Omental fat pad (tissue), 4 donors: Measurements from ENCODE around the gene LRRC59. TPM values are rescaled to one million over a fixed set of nuclear protein-coding genes. Genes with fewer than 3 reads are reported as not detected.

Experiments used
- ATAC-seq: fragments of 150-250 bp; one replicate; pipeline ENCODE4 v1.9.1; 2016; ENCODE audit warnings: mild to moderate bottlenecking, moderate library complexity; ENCODE audit not compliant: low FRiP score
- DNase-seq: peaks from one replicate; pipeline ENCODE4 v3.0.0-alpha.2; 2019; ENCODE audit warnings: low spot score
- CTCF ChIP-seq, 3 donors: fragments of 450-650 bp; IDR thresholded peaks; one replicate each; pipeline ENCODE4 v1.5.1; 2016 to 2017; ENCODE audit warnings: antibody characterized with exemption in 3 of 3, mild to moderate bottlenecking in 3 of 3, moderate library complexity in 2 of 3
- total RNA-seq, 4 donors: library from RNA; depleted of rRNA; stranded (reverse); fragments of >200 nt; gene quantifications; one replicate each; pipeline ENCODE4 v1.1.0, GENCODE V29; 2016

LRRC59 gene
- total RNA-seq, 4 donors from 2014 or later = 53.6 to 193 (median 102) TPM

DNA sequence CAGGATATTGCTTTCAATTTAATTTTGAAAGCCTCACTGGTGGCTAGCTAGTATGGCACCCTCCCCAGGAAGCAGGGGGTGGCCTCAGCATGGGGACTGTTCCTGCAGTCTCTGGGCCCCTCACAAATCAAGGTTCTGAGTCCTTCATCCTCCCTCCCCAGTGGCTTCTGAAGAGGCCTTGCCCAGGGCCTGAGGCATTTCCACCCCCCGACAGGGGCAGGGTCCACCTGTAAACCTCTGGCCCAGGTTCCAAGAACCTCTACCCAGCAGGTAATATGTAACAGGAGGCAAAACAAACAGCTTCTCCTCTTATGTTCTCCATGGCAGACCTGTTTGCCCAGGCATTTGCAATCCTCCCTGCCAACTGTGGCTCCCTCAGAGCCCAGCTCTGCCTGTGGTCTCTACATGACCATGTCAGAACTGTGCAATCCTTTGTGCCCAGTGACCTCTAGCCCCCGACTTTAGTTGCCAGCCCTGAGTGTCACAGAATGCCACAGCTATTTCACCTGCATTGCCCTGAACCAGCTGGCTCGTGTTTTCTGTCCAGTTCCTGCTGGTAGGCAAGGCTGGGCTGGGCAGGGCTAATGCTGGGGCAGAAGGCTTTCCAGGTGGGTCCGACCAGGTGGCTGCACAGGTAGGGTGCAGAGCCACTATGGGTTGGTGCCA is 43.0 kb upstream of the LRRC59 start:
- TF ChIP-seq CTCF (IDR thresholded peaks at IDR 0.05) = no peak
- DNase-seq (no peak), ATAC-seq (no peak)

- DNase-seq = no peak
- no peak for ATAC-seq
- no peak for TF ChIP-seq CTCF (IDR thresholded peaks at IDR 0.05)
Observed at GRCh38 chr17:50439008-50439407, 41.7 kb upstream of the LRRC59 start.

DNA sequence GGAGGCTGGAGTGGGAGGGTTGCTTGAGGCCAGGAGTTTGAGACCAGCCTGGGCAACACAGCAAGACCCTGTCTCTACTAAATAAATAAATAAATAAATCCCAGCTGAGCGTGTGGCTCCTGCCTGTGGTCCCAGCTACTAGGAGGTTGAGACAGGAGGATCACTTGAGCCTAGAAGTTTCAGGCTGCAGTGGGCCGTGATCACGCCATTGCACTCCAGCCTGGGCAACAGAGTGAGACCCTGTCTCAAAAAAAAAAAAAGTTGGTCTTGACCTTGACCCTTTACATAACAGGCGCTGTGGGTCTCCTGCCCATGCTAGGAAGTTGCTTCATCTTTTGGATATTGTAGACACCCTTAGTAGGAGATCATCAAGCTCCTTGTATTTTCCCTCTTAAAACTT is 40.1 kb upstream of the LRRC59 start:
- no peak for TF ChIP-seq CTCF (IDR thresholded peaks at IDR 0.05)

GRCh38 chr17:50432125-50432762 is 34.9 kb upstream of the LRRC59 start:
- ATAC-seq = no peak

More for the DNA sequence above, 40.1 kb upstream of the LRRC59 start:
- ATAC-seq = no peak
- DNase-seq = no peak

GRCh38 chr17:50430821-50431618 is 33.7 kb upstream of the LRRC59 start:
- no peak for ATAC-seq
- DNase-seq = no peak

More at GRCh38 chr17:50432125-50432762, 34.9 kb upstream of the LRRC59 start:
- TF ChIP-seq CTCF (IDR thresholded peaks at IDR 0.05) = no peak
- DNase-seq = no peak

GRCh38 chr17:50429793-50430192 is 32.5 kb upstream of the LRRC59 start:
- ATAC-seq (no peak), DNase-seq (no peak)
- no peak for TF ChIP-seq CTCF (IDR thresholded peaks at IDR 0.05)

More at GRCh38 chr17:50430821-50431618, 33.7 kb upstream of the LRRC59 start:
- no peak for TF ChIP-seq CTCF (IDR thresholded peaks at IDR 0.05)
